SH-SY5Y (cell line): ENCODE data around the gene LYPLA2.

Experiments used
- GATA2 ChIP-seq: IDR thresholded peaks from 2 replicates; pipeline ENCODE4 v1.6.1; 2011; ENCODE audit warnings: mild to moderate bottlenecking, low read depth, low read length
- GATA3 ChIP-seq: IDR thresholded peaks from 2 replicates; pipeline ENCODE4 v1.6.1; 2011; ENCODE audit warnings: low read depth, mild to moderate bottlenecking, low read length, moderate library complexity

Gene LYPLA2

DNA sequence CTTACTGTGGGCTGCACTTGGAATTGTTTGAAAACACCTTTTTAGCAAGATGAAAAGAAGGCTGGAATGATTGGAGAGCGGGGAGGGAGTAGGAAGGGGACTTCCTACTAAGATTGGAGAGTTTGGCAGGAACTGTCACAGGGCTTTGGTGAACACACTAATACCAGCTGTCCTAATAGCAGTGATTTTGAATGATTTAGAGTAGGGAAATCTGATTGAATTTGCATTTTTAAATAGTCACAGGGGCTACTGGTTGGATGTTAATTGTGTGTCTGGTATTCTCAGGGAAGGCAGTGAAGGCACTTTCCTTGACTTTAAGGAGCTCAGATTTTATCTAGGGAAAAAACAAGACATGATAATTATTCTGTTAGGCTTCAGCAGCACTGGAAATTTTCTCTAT is 36.8 kb downstream of the LYPLA2 start:
- TF ChIP-seq GATA2 (no peak), GATA3 (no peak)

DNA sequence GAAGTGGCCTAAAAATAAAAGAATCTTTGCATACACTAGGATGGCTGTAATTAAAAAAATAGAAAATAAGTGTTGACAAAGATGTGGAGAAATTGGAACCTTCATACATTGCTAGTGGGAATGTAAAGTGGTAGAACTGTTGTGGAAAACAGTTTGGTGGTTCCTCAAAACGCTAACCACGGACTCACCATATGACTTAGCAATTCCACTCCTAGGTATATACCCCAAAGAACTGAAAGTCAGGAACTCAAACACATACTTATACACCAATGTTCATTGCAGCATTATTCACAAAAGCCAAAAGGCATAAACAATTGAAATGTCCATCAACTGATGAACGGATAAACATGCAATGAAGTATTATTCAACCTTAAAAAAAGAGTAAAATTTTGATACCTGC is 45.1 kb downstream of the LYPLA2 start:
- no peak for TF ChIP-seq GATA2
- no peak for TF ChIP-seq GATA3

DNA sequence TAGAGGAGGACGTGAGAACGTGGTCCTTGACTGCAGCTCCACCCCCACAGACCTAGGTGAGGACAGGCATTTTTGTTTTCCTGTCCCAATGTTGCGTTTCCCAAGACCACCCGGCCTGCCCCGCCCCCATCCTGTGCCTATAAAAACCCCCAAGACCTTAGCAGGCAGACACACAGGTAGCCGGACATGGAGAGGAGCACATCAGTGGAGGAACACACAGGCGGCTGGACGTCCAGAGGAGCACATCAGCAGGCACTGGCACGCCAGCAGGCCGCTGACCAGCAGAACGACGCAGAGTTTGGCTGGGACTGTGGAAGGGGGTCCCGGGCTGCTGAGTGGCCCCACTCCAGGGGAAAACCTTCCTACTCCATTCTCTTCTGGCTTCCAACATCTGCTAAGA is 47.0 kb downstream of the LYPLA2 start:
- TF ChIP-seq GATA2, result no peak
- TF ChIP-seq GATA3, result no peak

DNA sequence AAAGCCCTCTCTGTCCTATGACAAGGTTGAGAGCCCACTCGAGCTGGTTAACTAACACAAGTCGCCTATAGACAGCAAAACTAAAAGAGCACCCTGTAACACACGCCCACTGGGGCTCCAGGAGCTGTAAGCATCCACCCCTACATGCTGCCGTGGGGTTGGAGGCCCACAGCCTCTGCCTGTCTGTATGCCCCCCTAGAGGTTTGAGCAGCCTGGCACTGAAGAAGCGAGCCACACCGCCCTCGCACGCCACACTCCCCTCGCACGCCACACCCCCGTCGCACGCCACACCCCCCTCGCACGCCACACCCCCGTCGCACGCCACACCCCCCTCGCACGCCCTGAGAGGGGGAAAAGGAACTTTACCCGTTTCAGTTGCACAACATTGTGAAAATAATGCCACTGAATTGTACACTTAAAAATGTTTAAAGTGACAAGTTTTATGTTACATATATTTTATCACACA is 47.5 kb downstream of the LYPLA2 start:
- TF ChIP-seq GATA3 (no peak), GATA2 (no peak)

DNA sequence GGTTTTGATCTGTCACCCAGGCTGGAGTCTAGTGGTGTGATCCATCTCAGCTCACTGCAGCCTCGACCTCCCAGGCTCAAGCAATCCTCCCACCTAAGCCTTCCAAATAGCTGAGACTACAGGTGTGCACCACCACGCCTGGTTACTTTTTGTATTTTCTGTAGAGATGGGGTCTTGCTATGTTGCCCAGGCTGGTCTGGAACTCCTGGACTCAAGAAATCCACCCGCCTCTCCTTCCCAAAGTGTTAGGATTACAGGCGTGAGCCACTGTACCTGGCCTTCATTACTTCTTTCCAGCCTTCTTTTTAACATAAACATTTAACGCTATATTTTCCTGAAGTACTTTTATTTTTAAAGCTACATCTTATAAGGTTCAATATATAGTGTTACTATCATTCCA is 52.7 kb downstream of the LYPLA2 start:
- TF ChIP-seq GATA2 (no peak), GATA3 (no peak)
